LNCAP (cell line): ENCODE data around the gene TCF3.

Source experiments
- CTCF ChIP-seq: fragments of 450-650 bp; IDR thresholded peaks from 2 replicates; pipeline ENCODE4 v1.5.1; 2017; ENCODE audit warnings: mild to moderate bottlenecking

The TCF3 gene

GRCh38 chr19:1632462-1633268 is 19.8 kb downstream of the TCF3 start:
- TF ChIP-seq CTCF, result no peak

- no peak for TF ChIP-seq CTCF
These were observed 20.8 kb downstream of the TCF3 start for GRCh38 chr19:1631557-1632100.

GRCh38 chr19:1630811-1631210 is 21.6 kb downstream of the TCF3 start:
- no peak for TF ChIP-seq CTCF

- no peak for TF ChIP-seq CTCF
These were observed 22.4 kb downstream of the TCF3 start for GRCh38 chr19:1630012-1630411.

GRCh38 chr19:1629256-1629808 is 23.1 kb downstream of the TCF3 start:
- TF ChIP-seq CTCF, result no peak

- no peak for TF ChIP-seq CTCF
These were observed 25.2 kb downstream of the TCF3 start for GRCh38 chr19:1627194-1627593.

GRCh38 chr19:1626417-1627010 is 25.9 kb downstream of the TCF3 start:
- no peak for TF ChIP-seq CTCF
